K562 (cell line): Measurements from ENCODE around the gene IRF2.

Source experiments
- BHLHE40 ChIP-seq: IDR thresholded peaks from 2 replicates; pipeline ENCODE4 v1.6.1; 2011; ENCODE audit warnings: low read length, improper control_type of control experiment
- EP300 ChIP-seq: IDR thresholded peaks from 2 replicates; pipeline ENCODE4 v1.6.1; 2012; ENCODE audit warnings: low read length, improper control_type of control experiment
- GTF2F1 ChIP-seq: IDR thresholded peaks from 2 replicates; pipeline ENCODE4 v1.6.1; 2011; ENCODE audit warnings: low read depth, low read length, improper control_type of control experiment
- PKNOX1 ChIP-seq: fragments of 450-650 bp; IDR thresholded peaks from 2 replicates; pipeline ENCODE4 v1.6.1; 2016
- POLR2AphosphoS5 ChIP-seq: IDR thresholded peaks from 2 replicates; pipeline ENCODE4 v1.6.1; 2011; ENCODE audit warnings: mild to moderate bottlenecking, low read depth, low read length, moderate library complexity; ENCODE audit not compliant: control insufficient read depth, insufficient read depth

DNA sequence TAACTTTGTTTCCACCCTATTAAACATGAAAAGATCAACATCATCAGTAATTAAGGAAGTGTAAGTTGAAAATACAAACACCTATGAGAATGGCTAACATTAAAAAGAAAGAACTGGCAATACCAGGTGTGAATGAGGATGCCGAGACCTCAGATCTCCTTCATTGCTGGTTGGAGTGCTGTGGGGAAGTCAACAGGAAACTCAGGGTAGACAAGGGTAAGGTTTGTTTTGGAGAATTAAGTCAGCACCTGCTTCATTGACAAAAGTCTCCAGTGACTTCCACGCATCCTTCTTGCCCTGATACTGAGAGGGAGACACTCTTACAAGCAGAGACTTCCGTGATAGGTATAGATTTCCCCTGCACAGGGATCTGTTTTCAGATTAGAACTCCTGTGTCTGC is 106.1 kb downstream of the IRF2 start:
- TF ChIP-seq POLR2AphosphoS5 (no peak), EP300 (no peak), PKNOX1 (no peak), GTF2F1 (no peak), BHLHE40 (no peak)
